GM18861 (cell line): ENCODE data around the gene KRT78.

Experiments
- ATAC-seq: cut with Tn5 transposase; IDR thresholded peaks from one replicate; pipeline ENCODE4 v1.9.1; 2021; ENCODE audit not compliant: unreplicated experiment

The KRT78 gene

DNA sequence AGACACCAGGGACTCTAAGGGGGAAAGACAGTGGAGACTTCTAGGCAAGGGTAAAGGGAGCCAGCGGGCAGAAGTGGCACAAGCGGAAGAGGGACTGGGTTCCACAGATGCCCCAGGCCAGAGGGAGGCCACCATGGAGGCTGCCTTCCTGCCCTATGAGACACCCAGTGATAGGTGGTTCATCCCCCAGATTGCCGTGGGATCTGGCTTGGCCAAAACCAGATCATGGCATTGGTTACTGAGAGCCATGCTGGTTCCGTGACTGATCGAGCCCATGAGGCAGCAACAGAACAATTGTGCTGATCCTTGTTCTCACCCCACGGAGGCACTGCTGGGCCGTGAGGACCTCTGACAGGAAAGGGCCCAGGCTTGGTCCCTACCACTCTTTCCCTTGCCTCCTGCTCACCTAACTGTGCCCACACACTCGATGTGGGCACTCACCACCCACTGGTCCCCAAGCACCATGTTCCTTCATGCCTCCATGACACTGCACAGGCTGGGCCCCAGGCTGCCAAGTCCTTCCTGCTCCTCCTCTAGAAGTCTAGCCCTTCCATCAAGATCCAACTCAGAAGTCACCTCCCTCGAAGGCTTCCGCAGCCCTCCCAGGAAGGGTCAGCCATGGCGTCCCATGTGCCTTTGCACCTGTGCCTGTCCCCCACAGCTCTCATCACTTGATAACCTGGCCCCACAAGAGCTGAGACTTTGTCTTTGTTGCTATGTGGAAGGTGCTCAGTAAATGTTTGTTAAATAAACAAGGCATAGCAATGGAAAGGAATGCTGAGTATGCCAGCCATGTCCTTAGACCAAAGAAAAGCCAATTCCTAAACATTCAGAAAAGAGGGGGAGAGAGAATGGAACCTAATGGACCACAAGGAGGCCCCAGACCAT is 21.9 kb downstream of the KRT78 start:
- ATAC-seq = no peak

DNA sequence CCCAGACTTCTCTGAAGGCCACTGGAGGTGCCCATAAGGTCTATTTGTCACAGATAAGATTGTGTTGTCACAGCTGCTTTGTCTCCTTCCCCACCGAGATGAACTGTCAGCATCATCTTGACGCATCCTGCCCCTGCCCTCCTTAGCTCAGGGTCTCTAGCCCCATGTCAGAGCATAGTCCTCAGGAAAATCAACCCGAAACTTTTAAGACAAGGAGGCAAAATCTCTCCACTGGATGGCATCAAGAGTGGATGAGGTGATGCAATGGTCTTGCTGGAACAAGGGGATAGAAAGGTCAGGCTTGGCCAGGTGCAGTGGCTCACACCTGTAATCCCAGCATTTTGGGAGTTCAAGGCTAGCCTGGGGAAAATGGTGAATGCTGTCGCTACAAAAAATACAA is 22.8 kb downstream of the KRT78 start:
- ATAC-seq = no peak

DNA sequence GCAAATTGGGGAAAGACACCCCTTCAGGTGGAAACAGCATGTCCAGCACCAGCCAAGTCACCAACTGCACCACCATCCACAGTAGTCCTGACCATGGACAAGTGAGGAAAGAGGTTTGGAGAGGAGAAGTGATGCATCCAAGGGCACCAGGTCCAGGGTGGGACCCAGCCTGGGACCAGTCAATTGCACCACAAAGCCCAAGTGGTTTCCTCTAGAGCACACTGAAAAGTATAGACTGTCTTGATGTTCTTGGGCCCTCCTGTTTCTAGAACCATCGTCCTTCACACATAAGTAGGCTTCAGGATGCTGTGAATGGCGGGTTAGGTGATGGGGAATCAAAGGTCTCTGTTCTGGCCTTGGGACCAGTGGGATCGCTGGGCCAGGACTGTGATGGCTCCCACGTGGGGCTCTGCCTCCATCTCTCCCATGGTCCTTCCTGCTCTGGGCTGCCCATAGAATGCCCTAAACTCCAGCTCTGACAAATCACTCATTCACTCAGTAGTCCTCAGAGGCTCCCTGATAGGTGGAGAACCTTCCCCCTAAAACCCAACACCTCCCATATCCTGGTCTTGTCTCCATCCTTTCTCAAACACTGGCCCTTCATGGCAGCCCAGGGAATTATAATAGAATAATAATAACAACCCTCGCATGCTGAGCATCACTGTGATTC is 23.9 kb downstream of the KRT78 start:
- no peak for ATAC-seq

DNA sequence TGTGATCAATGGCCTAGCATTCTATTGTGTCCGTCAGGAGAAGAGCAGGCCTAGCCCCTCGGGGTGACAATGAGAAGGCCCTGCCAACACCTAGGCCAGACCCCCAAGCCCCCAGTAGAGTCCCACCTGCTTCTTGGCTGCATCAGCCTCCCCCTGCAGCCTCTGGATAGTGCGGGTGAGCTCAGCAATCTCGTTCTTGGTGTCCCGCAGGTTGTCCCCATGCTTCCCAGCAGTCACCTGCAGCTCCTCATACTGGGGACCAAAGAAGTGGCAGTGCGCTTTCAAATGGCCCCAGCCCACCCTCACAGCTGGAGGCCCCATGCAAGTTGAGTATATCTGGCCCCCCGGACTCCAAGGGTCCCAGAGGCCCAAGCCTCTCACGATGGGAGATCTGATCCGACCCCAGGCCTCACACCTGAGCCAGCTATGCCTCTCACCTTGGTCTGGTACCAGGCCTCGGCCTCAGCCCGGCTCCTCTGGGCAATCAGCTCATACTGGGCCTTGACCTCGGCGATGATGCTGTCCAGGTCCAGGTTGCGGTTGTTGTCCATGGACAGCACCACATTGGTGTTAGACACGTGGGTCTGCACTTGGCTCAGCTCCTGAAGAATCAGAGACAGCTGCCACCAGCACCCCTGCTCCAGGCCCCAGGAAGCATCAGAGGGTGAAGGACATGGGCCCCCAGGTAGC is 24.9 kb downstream of the KRT78 start:
- ATAC-seq = no peak

DNA sequence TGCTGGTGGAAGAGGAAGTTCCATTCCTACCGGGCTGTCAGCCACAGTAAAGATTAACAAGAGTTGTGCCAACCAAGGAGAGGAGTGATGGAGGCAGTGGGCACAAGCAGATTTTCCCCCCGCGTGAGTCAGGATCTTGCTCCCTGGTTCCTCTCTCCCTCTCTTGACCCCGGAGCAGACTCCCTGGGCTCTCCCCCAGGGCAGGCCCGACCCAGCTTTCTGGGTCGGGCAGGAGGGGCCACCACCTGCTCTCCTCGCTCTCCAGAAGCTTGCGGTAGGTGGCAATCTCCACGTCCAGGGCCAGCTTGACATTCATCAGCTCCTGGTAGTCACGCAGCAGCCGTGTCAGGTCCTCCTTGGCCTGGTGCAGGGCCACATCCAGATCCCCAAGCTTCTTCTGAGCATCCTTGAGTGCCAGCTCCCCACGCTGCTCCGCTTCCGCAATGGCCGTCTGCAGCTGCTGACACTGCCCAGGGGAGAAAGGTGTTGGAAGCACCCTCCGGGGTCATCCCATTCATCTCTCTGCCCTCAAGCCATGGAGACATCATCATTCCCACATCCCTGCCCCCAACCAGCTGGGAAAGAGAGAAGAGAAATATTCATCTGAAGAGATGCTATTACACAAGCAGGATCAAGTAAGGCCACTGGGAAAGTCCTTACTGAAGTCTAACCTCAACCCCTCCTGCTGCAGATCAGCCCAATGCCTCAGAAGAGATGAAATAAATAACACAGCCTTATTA is 25.9 kb downstream of the KRT78 start:
- no peak for ATAC-seq

DNA sequence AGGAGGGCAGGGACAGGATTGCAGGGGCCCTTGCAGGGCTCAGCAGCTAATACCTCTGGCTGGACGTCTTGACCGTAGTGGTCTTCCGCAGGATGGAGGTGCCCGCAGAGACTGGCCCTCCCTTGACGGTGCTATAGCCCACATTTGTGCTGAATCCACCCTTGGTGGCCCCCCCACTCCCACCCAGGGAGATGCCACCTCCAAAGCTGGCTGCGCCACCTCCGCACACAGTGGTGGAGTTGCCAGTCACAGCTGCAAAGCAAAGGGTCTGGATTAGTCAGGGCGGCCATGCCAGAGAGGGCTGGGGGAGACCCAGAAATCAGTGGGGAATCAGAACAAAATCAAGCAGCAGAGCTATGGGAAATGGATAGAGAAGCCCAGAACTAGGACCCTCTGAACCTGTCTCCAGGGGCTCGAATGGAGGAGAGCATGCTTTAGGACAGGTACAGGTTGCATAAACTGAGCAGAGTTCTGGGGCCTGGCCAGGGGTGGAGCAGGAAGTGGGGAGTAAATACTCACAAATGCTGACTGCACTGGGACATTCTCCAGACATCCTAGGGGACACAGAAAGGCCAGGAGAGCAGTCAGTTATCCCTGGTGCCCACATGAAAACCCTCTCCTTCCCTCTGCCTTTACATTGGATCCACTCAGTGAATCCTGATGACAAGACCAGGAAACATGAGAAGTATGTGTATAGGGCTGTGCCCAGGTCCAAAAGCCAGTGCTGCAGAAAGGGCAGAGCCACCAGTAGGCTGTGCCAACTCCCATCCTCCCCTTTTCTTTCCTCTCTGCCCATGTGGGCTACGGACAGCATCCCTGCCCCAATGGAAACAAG is 26.8 kb downstream of the KRT78 start:
- no peak for ATAC-seq

DNA sequence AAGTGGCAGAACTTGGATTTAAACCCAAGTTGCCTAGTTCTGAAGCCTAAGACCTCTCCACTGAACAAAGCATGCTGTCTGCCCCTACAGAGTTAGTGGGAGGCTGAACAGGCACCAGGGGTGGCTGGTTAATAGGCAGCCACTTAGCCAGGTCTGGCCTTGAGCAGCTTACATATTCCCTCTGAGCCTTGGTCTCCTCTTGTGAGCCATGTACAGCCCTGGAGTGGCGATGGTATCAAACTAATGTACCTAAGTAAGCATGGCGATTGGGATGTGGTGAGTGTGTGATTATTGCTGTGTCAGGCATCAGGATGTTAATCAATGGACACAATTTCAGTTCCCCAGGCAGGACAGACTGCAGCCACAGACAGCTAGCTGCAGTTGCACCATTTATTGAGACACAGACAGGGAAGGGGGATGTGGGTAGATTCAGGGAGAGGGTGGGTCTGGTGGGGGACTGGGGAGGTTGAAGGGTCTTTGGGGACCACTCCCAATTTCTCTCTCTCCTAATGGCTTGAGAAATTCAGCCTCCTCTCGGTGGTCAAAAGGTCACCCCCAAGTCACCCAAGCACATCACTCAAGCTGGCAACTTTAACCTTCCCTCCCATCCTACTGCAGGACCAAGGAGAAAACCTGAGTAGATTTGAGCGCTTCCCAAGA is 27.6 kb downstream of the KRT78 start:
- ATAC-seq = no peak

DNA sequence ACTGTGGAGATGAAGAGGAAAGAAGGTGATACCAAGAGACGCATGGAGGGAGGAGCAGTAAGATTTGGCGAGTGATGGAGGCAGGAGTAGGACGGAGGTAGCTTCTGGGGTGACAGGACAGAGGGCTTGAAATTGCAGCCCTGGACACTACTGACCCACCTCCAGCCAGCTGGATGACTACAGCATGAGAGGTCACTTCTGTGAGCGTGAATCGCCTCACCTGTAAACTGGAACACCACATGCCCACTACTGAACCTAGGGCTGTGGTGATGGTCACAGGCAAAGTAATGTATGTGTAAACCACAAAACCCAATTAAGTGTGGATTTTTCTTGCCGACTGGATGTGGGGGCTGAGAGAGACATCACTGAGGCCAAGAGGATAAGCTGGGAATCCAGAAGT is 28.3 kb downstream of the KRT78 start:
- no peak for ATAC-seq

DNA sequence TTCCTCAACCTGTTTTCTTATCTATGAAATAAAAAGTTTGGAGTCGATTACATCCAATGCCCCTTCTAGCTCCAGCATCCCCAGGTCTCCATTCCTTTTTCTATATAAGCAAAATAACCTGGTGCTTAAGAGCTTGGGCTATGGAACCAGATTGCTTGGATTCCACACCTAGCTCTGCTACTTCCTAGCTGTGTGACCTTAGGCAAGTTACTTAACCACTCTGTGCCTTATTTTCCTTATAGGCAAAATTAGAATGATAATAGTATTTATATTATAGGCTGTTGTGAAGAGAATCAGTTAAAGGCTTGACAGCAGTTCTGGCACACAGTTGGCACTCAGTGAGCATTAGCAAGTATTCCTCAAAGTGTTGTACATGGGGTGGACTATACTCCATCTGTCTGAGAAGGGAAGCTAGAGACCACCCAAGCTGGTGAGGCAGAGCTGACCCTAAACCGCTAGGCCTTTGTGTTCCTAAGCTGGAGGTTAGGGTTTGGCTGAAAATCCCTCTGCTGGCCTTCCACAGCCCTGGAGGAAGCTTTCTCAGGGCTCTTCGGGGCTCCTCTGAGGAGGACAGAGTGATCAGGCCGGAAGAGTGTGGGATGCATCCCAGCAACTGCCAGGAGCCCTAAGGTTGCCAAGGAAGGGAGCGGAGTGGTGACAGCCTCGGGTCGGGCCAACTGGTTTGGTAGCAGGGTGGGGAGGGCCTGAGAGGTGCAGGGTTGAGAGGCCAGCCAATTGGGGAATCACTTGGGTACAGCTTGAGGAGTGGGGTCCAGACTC is 28.9 kb downstream of the KRT78 start:
- no peak for ATAC-seq

DNA sequence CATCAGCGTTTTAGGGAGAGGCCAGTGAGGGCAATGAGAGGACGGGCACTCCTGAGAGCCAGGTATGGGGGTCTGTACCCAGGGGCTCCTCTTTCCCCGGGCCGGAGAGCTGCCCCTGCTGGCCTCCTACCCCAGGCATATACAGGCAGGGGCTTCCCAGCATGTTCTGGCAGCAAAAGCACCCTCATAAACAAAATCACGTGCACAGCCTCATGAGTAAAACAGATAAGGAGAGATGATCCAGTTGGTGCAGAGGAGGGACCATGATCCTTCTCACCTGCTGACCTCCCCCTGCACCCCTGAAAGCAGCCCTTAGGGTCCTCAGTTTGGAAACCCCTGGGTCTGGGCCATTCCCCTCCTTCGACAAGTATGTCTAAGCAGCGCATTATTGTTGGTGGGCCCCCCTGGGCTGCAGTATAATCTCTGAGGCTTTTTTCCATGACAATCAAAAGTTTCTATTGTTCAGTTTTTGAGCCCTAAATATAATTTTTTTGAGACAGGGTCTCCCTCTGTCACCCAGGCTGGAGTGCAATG is 29.8 kb downstream of the KRT78 start:
- no peak for ATAC-seq

DNA sequence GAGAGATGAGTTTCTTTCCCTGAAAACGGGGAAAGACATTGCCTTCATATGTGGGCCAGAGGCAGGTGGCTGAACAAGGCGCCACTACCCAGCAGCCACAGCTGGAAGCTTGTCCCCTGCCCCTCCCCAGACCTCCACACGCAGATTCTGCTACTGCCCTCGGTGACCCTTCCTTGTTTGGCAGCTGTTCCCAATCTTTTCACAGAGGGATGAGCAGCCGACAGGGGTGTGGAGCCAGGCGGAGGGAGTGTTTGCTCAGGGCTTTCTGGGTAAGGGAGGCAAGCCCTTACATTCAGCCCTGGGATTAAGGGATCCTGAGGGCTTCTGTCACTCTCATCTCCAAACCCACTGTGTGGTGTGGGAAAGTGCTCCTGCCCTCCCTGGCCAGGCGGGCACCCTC is 30.4 kb downstream of the KRT78 start:
- no peak for ATAC-seq

DNA sequence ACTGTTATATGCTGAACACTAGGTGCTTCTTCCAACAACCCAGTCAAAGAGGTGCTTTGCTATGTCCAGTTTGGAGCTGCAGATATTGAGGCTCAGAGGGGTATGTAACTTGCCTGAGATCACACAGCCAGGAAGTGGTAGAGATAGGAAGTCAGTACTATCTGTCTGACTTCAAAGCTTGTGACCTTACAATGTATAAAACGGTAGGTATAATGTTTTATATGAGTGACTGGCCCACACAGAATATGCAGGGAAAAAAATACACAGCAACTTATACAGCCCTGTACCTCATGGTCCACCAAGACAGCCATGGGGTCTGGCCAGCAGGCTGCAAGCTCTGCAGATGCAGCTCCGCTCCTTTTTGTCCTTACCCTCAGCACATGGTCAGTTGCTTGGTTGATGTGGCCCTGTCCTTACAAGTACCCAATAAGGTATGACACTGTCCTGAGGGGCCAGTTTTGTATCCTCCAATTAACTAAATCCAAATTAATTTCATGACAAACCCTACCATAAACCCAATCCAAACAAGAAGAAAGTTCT is 31.0 kb downstream of the KRT78 start:
- ATAC-seq = no peak

DNA sequence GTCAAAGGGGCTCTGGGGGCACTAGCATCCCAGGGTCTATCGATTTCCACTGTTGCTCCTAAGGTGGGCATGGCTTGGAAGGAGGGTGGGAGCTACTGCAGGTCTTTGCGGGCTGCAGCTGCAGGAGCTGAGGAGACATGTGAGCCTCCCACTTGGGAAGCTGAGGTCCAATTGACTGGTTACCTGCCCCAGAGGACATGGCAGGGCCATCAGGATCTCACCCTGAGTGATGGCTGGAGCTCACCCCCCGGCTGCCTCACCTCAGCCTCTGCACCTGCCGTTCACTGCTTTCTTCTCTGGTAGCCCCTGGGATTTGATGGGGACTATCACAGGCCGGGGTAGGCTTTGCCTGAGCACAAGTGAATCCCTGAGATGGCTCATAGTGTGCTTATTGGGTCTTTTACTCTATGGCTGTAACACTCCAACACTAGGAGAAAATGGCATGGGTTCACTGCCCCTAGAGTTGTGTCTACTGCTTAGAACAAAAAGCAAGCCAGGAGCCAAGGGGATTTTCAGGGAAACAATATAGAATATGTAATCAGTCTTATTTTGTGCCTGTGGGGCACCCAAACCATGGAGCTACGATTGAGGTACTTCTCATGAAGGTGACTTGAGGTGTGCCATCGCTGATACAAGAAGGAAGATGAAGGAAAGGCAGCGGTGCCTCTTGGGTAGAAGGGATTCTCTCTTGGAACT is 31.6 kb downstream of the KRT78 start:
- no peak for ATAC-seq

DNA sequence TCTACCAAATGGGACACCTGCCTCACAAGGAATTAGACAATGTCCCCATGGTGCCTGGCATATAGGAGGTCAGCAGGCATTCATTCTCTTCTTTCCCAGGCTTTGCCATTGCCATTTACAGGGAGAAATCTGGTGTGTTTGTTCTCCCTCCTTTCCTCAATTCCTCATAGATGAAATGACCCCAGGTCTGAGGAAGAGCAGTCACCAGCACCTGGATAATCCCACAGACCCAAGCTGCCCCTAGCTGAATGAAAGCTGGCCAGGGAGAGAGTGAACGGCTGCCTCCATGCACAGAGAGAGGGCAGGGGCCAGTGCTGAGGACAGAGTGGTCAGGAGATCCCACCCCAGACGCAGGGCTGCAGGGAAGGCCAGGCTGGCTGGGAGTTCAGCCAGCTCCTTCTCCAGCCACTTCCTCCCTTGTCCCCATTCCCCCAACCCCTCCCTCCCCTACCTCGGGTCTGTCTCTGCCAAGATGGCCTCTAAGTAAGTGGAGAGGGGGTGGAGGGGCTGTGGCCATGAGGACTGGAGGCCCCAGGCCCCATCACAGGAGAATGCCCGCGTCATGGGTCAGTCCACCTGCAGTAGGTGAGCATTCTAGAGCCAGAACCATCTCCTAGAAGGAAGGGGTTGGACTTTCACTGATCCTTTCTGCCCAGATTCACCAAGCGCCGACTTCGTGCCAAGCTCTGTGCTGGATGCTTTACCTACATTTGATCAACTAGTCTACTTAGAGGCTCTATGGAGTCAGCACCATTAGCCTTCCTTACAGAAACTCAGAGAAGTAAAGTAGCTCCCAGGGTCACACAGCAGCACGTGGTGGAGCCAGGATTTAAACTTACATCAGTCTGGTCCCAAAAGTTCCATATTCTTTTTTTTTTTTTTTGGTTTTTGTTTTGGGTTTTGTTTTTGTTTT is 32.9 kb downstream of the KRT78 start:
- no peak for ATAC-seq

DNA sequence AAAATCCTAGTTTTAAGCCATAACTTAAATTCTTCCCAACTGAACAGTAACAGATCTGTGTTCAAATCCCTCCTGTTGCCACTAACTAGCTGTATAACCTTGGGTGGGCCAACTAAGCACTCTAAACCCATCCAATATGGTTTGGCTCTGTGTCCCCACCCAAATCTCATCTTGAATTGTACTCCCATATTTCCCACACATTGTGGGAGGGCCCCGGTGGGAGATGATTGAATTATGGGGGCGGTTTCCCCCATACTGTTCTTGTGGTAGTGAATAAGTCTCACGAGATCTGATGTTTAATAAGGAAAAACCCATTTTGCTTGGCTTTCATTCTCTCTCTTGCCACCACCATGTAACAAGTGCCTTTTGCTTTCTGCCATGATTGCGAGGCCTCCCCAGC is 33.6 kb downstream of the KRT78 start:
- no peak for ATAC-seq

DNA sequence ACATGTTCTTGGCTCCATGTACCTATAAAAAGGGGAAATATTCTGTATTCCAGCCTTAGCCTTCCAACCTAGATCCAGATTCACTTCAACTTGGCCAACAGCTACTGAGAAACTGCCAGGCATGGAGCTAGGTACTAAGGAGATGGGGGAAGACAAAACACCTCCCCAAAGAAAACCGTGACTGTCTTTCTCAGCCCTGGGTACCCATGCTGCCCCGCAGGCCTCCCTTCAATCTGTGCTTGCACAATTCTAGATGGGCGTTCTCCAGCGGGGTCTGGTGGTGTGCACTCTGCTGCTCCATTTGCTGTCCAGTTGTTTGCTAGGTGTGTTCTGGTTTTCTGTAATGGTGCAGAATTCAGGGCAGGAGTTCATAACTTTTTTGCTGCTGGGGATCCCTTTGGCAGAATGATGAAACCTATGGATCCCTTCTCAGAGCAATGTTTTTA is 34.1 kb downstream of the KRT78 start:
- no peak for ATAC-seq
